K562 (cell line): Measurements from ENCODE around the gene SMG9. TPM values are rescaled to one million over a fixed set of nuclear protein-coding genes. Genes with fewer than 3 reads are reported as not detected.

Experiments used
- BRD9 ChIP-seq: fragments of 450-650 bp; IDR thresholded peaks from 2 replicates; pipeline ENCODE4 v1.6.1; 2018; ENCODE audit warnings: low read depth; ENCODE audit not compliant: partially characterized antibody
- CREB3 ChIP-seq: fragments of 450-650 bp; conservative IDR thresholded peaks from 2 replicates; pipeline ENCODE4 v1.6.1; 2016; ENCODE audit warnings: missing genetic modification characterization, low read depth, mild to moderate bottlenecking, missing compliant biosample characterization, moderate library complexity
- CSDE1 ChIP-seq, 2 experiments: fragments of 450-650 bp; IDR thresholded peaks; 2 replicates each; pipeline ENCODE4 v1.6.1; 2016; ENCODE audit warnings: mild to moderate bottlenecking in 1 of 2
- E2F3 ChIP-seq: fragments of 250-450 bp; sonication (Bioruptor Pico); IDR thresholded peaks from 2 replicates; pipeline ENCODE4 v1.4.0; 2020; ENCODE audit warnings: mild to moderate bottlenecking
- ESRRA ChIP-seq: fragments of 450-650 bp; IDR thresholded peaks from 2 replicates; pipeline ENCODE4 v1.6.1; 2014; ENCODE audit warnings: low read depth, mild to moderate bottlenecking, moderate library complexity, borderline replicate concordance
- FIP1L1 ChIP-seq: fragments of 200-400 bp; formaldehyde crosslinking; IDR thresholded peaks from 2 replicates; pipeline ENCODE4 v1.6.1; 2018; ENCODE audit warnings: mild to moderate bottlenecking, low read depth, low read length; ENCODE audit not compliant: poor library complexity, severe bottlenecking
- ILF3 ChIP-seq: fragments of 450-650 bp; IDR thresholded peaks from 2 replicates; pipeline ENCODE4 v1.6.1; 2018; ENCODE audit warnings: antibody characterized with exemption, mild to moderate bottlenecking, moderate library complexity, borderline replicate concordance
- JUN ChIP-seq, 2 experiments: sonication (generic) in 1 of 2; formaldehyde crosslinking in 1 of 2; IDR thresholded peaks; 2 replicates each; pipeline versions ENCODE4 v1.6.1 to v1.8.0; 2012 to 2022; ENCODE audit warnings: borderline replicate concordance in 2 of 2, mild to moderate bottlenecking in 2 of 2, improper control_type of control experiment in 1 of 2, low read depth in 1 of 2, low read length in 1 of 2, missing genetic modification reagents in 1 of 2
- PML ChIP-seq: IDR thresholded peaks from 2 replicates; pipeline ENCODE4 v1.6.1; 2012; ENCODE audit warnings: low read length, inconsistent platforms
- SFPQ ChIP-seq: fragments of 200-400 bp; formaldehyde crosslinking; IDR thresholded peaks from 2 replicates; pipeline ENCODE4 v1.6.1; 2017; ENCODE audit warnings: mild to moderate bottlenecking, low read depth, low read length, moderate library complexity
- SREBF1 ChIP-seq: fragments of 150-350 bp; IDR thresholded peaks from 2 replicates; pipeline ENCODE4 v1.6.1; 2014; ENCODE audit warnings: antibody characterized with exemption, low read depth, low read length, borderline replicate concordance
- TFAM ChIP-seq: fragments of 250-450 bp; sonication (Bioruptor Pico); conservative IDR thresholded peaks from 2 replicates; pipeline ENCODE4 v1.5.0; 2021; ENCODE audit warnings: mild to moderate bottlenecking, moderate library complexity
- TRIM25 ChIP-seq: fragments of 450-650 bp; IDR thresholded peaks from 2 replicates; pipeline ENCODE4 v1.7.0; 2016; ENCODE audit warnings: borderline replicate concordance
- ZBTB7A ChIP-seq: IDR thresholded peaks from 2 replicates; pipeline ENCODE4 v1.6.1; 2011; ENCODE audit warnings: low read depth, mild to moderate bottlenecking, low read length, moderate library complexity, borderline replicate concordance; ENCODE audit not compliant: control insufficient read depth
- ZFP36 ChIP-seq: fragments of 150-350 bp; IDR thresholded peaks from 2 replicates; pipeline ENCODE4 v1.6.1; 2018; ENCODE audit warnings: low read length, low read depth; ENCODE audit not compliant: partially characterized antibody
- ZNF124 ChIP-seq: sonication (generic); formaldehyde crosslinking; IDR thresholded peaks from 2 replicates; pipeline ENCODE4 v1.8.1; 2022; ENCODE audit warnings: missing genetic modification reagents
- ZNF174 ChIP-seq: fragments of 250-450 bp; sonication (Bioruptor Pico); IDR thresholded peaks from 2 replicates; pipeline ENCODE4 v1.4.0; 2020; ENCODE audit warnings: mild to moderate bottlenecking
- ZNF263 ChIP-seq: sonication (generic); formaldehyde crosslinking; IDR thresholded peaks from 2 replicates; pipeline ENCODE4 v1.8.0; 2022; ENCODE audit warnings: mild to moderate bottlenecking, missing genetic modification reagents, borderline replicate concordance
- ZNF431 ChIP-seq: sonication (generic); formaldehyde crosslinking; IDR thresholded peaks from 2 replicates; pipeline ENCODE4 v1.8.0; 2022; ENCODE audit warnings: mild to moderate bottlenecking, missing genetic modification reagents
- ZNF644 ChIP-seq: fragments of 200-800 bp; sonication (Bioruptor generic); IDR thresholded peaks from 2 replicates; pipeline ENCODE4 v1.6.1; 2016; ENCODE audit warnings: low read depth, missing genetic modification characterization, missing compliant biosample characterization
- ZNF785 ChIP-seq: fragments of 250-450 bp; sonication (Bioruptor Pico); IDR thresholded peaks from 2 replicates; pipeline ENCODE4 v1.4.0; 2020; ENCODE audit warnings: mild to moderate bottlenecking
- polyA plus RNA-seq, 8 experiments: library from polyadenylated mRNA; depleted of rRNA in 4 of 8; stranded (reverse) in 5 of 8; unstranded in 3 of 8; fragments of >200 nt; fragmentation: Nextera tagmentation in 2 of 8; fragmentation: Illumina TruSeq in 1 of 8; extraction: Ambion mirVana in 2 of 8; extraction: Trizol in 1 of 8; gene quantifications; 2 replicates each; pipeline versions ENCODE4 v1.2.1 to v1.2.3, GENCODE V29; 2011 to 2014; ENCODE audit warnings: inconsistent platforms in 1 of 8, missing spikeins in 1 of 8
- total RNA-seq, 7 experiments: library from RNA; depleted of rRNA in 6 of 7; stranded (reverse); fragments of >200 nt in 6 of 7; fragmentation: Illumina TruSeq in 2 of 7; extraction: Trizol in 2 of 7; gene quantifications; 2 replicates each; pipeline versions ENCODE4 v1.2.1 to v1.2.3, GENCODE V29; 2011 to 2021; ENCODE audit warnings: low replicate concordance in 1 of 7

SMG9 gene
- total and polyA plus RNA-seq, 9 of the 15 experiments (the other 6 are each of a cell fraction or from before 2014, with no cell fraction given) = 1.7 to 79.7 (median 40.2) TPM

GRCh38 chr19:43754503-43755255 lies at the start of gene SMG9 (continued):
- TF ChIP-seq ZNF431 (CRISPR knock-in tag) (no peak), ZNF785 (CRISPR knock-in tag) (no peak), ILF3 (no peak), ZNF174 (CRISPR knock-in tag) (no peak), FIP1L1 (peak; percentile 55), BRD9 (peak; percentile 75), CREB3 (tag) (no peak), PML (peak; percentile 70), ZBTB7A (peak; percentile 93), CSDE1 (IDR thresholded peaks at IDR 0.05) (no peak), ZNF644 (tag) (no peak), ZNF124 (CRISPR knock-in tag) (no peak), JUN (IDR thresholded peaks at IDR 0.05; ENCODE audit: borderline replicate concordance, low read depth, low read length) (no peak), JUN (CRISPR knock-in tag; IDR thresholded peaks at IDR 0.05; ENCODE audit: borderline replicate concordance) (no peak), TRIM25 (no peak), SREBF1 (no peak), E2F3 (CRISPR knock-in tag) (0 out of 2 replicates have a peak, but pooled peaks have one; percentile 4), TFAM (CRISPR knock-in tag) (no peak), ZFP36 (no peak), ESRRA (peak; percentile 82), SFPQ (no peak), ZNF263 (peak; percentile 61; the same call in 1 of the 2 replicates)
